PFSK-1 (cell line): ENCODE data around the gene FOXN3.

Experiments used
- POLR2AphosphoS5 ChIP-seq: IDR thresholded peaks from 2 replicates; pipeline ENCODE4 v1.6.1; 2012; ENCODE audit warnings: low read depth, mild to moderate bottlenecking, control low read depth, low read length, moderate library complexity
- REST ChIP-seq, 2 experiments: IDR thresholded peaks; 2 replicates each; pipeline versions ENCODE4 v1.6.1 to v1.8.0; 2011 to 2012; ENCODE audit warnings: low read depth in 2 of 2, low read length in 2 of 2, control low read depth in 1 of 2, inconsistent platforms in 1 of 2, mild to moderate bottlenecking in 1 of 2, moderate library complexity in 1 of 2; ENCODE audit not compliant: insufficient read depth in 1 of 2
- TAF1 ChIP-seq: IDR thresholded peaks from 2 replicates; pipeline ENCODE4 v1.6.1; 2012; ENCODE audit warnings: low read length, control low read depth, borderline replicate concordance; ENCODE audit not compliant: insufficient read depth

- TF ChIP-seq TAF1 (no peak), POLR2AphosphoS5 (no peak), REST (IDR thresholded peaks at IDR 0.05; ENCODE audit: insufficient read depth in 1 of 2, low read depth in 2 of 2, low read length in 2 of 2) (no peak)
Observed at GRCh38 chr14:89340200-89341181, 76.5 kb downstream of the FOXN3 start.
